Gastroesophageal sphincter (tissue), 3 donors: ENCODE data around the gene SYTL3.

Source experiments
- EP300 ChIP-seq: sonication (generic); formaldehyde crosslinking; IDR thresholded peaks from one replicate; pipeline ENCODE4 v1.6.1; 2017; ENCODE audit warnings: antibody characterized with exemption, mild to moderate bottlenecking
- POLR2A ChIP-seq, 2 donors: fragments of 450-650 bp; IDR thresholded peaks; one replicate each; pipeline ENCODE4 v1.6.1; 2017; ENCODE audit warnings: antibody characterized with exemption in 2 of 2, mild to moderate bottlenecking in 2 of 2, moderate library complexity in 1 of 2
- TF ChIP-seq, protein P1 (sequence below), 4 experiments: fragments of 200-600 bp in 2 of 4; fragments of 450-650 bp in 2 of 4; sonication (generic) in 1 of 4; IDR thresholded peaks; one replicate each; pipeline ENCODE4 v1.5.1; 2017 to 2019; ENCODE audit warnings: antibody characterized with exemption in 4 of 4, mild to moderate bottlenecking in 2 of 4, moderate library complexity in 2 of 4

DNA sequence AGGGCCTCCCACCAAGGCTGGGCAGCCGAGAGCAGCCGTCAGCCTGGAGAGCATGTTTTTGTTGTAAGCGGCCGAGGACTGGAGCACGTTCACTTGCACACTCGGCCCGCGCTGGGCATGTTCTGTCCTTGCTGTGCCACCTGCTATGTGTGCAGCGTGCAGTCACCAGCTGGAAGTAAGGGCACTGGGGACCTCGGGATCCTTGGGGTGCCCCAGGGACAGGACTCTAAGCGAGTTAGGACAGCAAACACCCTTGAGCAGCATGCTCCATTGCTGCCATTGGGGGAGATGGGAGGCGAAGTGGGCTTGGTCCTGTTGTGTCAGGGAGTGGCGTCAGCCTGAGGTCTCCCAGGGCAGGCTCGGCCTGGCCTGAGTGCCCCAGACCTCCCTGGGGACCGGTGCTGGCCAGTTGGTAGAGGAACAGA is 24.0 kb upstream of the SYTL3 start:
- TF ChIP-seq, protein P1, sequence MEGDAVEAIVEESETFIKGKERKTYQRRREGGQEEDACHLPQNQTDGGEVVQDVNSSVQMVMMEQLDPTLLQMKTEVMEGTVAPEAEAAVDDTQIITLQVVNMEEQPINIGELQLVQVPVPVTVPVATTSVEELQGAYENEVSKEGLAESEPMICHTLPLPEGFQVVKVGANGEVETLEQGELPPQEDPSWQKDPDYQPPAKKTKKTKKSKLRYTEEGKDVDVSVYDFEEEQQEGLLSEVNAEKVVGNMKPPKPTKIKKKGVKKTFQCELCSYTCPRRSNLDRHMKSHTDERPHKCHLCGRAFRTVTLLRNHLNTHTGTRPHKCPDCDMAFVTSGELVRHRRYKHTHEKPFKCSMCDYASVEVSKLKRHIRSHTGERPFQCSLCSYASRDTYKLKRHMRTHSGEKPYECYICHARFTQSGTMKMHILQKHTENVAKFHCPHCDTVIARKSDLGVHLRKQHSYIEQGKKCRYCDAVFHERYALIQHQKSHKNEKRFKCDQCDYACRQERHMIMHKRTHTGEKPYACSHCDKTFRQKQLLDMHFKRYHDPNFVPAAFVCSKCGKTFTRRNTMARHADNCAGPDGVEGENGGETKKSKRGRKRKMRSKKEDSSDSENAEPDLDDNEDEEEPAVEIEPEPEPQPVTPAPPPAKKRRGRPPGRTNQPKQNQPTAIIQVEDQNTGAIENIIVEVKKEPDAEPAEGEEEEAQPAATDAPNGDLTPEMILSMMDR (IDR thresholded peaks at IDR 0.05): no peak
- TF ChIP-seq EP300 (no peak), POLR2A (IDR thresholded peaks at IDR 0.05) (no peak)
